Measurements from ENCODE around the gene SLC35B2. TPM values are rescaled to one million over a fixed set of nuclear protein-coding genes. Genes with fewer than 3 reads are reported as not detected.

Gene SLC35B2
- total RNA-seq, 1 donor from 2014 or later: 52.9 TPM

- FAIRE-seq (no peak), DNase-seq (ENCODE audit: low read depth) (no peak)
- Histone ChIP-seq H3K27me3 (ENCODE audit: control insufficient read depth, insufficient read depth, low read length) (no peaks in the 10 kb centered on the region), H3K4me3 (ENCODE audit: low read depth, low read length) (no peak overlapping the region), H3K36me3 (ENCODE audit: control insufficient read depth, insufficient read depth, low read length) (no peaks in the 10 kb centered on the region)
- no peak for TF ChIP-seq CTCF (IDR thresholded peaks at IDR 0.05; ENCODE audit: insufficient read depth, low read length, severe bottlenecking)
Measured at GRCh38 chr6:44211284-44211683, 46.0 kb downstream of the SLC35B2 start.

GRCh38 chr6:44207966-44208365 lies 49.4 kb downstream of the SLC35B2 start:
- Histone ChIP-seq H3K36me3 (ENCODE audit: control insufficient read depth, insufficient read depth, low read length) (no peaks in the 10 kb centered on the region), H3K4me3 (ENCODE audit: low read depth, low read length) (no peak overlapping the region), H3K27me3 (ENCODE audit: control insufficient read depth, insufficient read depth, low read length) (no peaks in the 10 kb centered on the region)
- TF ChIP-seq CTCF (IDR thresholded peaks at IDR 0.05; ENCODE audit: insufficient read depth, low read length, severe bottlenecking): no peak
- no peak for FAIRE-seq
- no peak for DNase-seq (ENCODE audit: low read depth)

Other genes starting within 250 kb of the SLC35B2 start
- 66.3 and 90.0 TPM in 2 replicates for gene MRPL14, start 130.1 kb downstream of the SLC35B2 start, total RNA-seq
- 27.4 and 40.3 TPM in 2 replicates for gene TMEM63B, start 130.0 kb downstream of the SLC35B2 start, total RNA-seq
- gene CAPN11, start 98.7 kb downstream of the SLC35B2 start, total RNA-seq: not detected in 2 replicates
- gene MYMX, start 40.6 kb downstream of the SLC35B2 start, total RNA-seq: not detected in 2 replicates
- 1.2 and 1.8 TPM in 2 replicates for gene SLC29A1, start 33.9 kb downstream of the SLC35B2 start, total RNA-seq
- gene HSP90AB1, start 10.4 kb downstream of the SLC35B2 start, total RNA-seq: 200 and 396 TPM in 2 replicates
- 3.3 and 5.3 TPM in 2 replicates for gene NFKBIE, start 8.0 kb upstream of the SLC35B2 start, total RNA-seq
- gene TMEM151B, start 12.9 kb upstream of the SLC35B2 start, total RNA-seq: not detected in 2 replicates
- 9.5 and 12.4 TPM in 2 replicates for gene AARS2, start 55.8 kb upstream of the SLC35B2 start, total RNA-seq
- not detected in 2 replicates for gene SPATS1, start 85.1 kb upstream of the SLC35B2 start, total RNA-seq
- gene CDC5L, start 130.2 kb upstream of the SLC35B2 start, total RNA-seq: 16.8 and 18.9 TPM in 2 replicates

All from bronchial epithelial cell (primary cell).